ENCODE results near the gene GRM4. TPM values are rescaled to one million over a fixed set of nuclear protein-coding genes. Genes with fewer than 3 reads are reported as not detected.

The GRM4 gene
- total and polyA plus RNA-seq, 8 donors: 0.30 to 0.70 (median 0.43) TPM; not detected in 2

DNA sequence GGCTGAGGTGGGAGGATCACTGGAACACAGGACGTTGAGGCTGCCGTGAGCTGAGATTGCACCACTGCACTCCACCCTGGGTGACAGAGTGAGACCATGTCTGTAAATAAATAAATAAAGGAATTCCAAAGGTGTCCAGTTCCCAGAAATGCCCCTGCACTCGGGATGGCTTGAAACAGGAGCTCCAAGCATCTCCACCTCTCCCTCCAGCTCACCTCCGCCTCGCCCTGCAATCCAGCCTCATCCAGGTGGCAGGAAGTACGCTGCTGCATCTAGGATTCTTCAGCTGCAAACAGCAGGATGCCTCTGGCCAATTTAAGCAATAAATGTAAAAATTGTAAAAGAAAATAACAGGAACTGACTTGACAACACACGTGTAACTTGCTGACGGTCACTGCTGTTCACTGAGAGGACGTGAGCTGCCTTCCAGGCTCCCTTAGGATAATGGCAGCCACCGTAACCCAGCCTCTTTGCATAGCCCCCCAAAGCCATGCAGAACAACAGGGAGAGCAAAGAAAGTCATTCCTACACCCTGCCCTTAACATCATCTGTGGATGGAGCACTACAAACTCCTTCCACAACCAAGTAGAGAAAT lies 11.4 kb upstream of the GRM4 start:
- Histone ChIP-seq H3K9me3 (peaks cover 0 to 19% of the 10 kb centered on the region in 2 donors), H3K4me1 (peaks cover 2 to 5% of the 10 kb centered on the region in 2 donors), H3K27ac (no peak overlapping the region), H3K27me3 (peaks cover 16 to 62% of the 10 kb centered on the region in 2 donors), H3K4me3 (no peak overlapping the region), H3K36me3 (no peaks in the 10 kb centered on the region)
- TF ChIP-seq, protein P1, sequence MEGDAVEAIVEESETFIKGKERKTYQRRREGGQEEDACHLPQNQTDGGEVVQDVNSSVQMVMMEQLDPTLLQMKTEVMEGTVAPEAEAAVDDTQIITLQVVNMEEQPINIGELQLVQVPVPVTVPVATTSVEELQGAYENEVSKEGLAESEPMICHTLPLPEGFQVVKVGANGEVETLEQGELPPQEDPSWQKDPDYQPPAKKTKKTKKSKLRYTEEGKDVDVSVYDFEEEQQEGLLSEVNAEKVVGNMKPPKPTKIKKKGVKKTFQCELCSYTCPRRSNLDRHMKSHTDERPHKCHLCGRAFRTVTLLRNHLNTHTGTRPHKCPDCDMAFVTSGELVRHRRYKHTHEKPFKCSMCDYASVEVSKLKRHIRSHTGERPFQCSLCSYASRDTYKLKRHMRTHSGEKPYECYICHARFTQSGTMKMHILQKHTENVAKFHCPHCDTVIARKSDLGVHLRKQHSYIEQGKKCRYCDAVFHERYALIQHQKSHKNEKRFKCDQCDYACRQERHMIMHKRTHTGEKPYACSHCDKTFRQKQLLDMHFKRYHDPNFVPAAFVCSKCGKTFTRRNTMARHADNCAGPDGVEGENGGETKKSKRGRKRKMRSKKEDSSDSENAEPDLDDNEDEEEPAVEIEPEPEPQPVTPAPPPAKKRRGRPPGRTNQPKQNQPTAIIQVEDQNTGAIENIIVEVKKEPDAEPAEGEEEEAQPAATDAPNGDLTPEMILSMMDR (IDR thresholded peaks at IDR 0.05): no peak
- no peak for ATAC-seq
- DNase-seq: peak in 1 of 4 donors; percentile 11
- intact Hi-C loops (cut with DNase I): no loop called here

DNA sequence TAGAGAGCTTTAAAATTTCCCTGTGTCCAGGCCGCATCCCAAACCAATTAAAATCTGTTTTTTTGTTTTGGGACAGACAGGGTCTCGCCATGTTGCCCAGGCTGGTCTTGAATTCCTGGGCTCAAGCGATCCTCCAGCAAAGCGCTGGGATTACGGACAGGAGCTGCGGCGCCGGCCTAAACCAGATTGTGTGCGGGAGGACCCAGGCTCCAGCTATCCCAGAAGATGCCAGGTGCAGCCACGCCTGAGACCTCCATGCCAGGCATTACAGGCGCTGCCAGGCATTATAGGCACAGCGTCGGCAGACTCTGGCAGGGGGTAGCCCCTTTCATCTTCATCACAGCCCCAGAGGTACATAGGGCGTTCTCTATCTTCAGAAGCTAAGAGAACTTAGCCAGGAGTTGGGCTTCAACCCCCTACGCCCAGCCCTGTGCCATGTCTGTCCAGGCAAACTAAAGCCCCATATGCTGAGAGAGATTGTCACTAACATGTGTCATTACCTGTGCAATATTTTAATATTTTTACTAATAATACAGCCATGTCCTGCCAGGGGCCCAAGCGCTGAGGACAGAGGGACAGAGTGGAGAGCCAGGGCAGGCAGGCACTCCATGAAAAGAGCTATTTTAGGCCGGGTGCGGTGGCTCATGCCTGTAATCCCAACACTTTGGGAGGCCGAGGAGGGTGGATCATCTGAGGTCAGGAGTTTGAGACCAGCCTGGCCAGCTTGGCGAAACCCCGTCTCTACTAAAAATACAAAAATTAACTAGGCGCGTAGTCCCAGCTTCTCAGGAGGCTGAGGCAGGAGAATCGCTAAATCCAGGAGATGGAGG lies 9.8 kb upstream of the GRM4 start:
- no peaks in the 10 kb centered on the region for H3K36me3 ChIP-seq
- intact Hi-C loops (cut with DNase I): no loop called here
- peaks cover 23 to 71% of the 10 kb centered on the region in 2 donors for H3K27me3 ChIP-seq
- H3K27ac ChIP-seq: no peak overlapping the region
- peaks cover 0 to 19% of the 10 kb centered on the region in 2 donors for H3K9me3 ChIP-seq
- DNase-seq (peak in 1 of 4 donors; percentile 24), ATAC-seq (no peak)
- TF ChIP-seq, protein P1 (IDR thresholded peaks at IDR 0.05): no peak
- H3K4me1 ChIP-seq: peaks cover 2 to 5% of the 10 kb centered on the region in 2 donors
- no peak overlapping the region for H3K4me3 ChIP-seq

DNA sequence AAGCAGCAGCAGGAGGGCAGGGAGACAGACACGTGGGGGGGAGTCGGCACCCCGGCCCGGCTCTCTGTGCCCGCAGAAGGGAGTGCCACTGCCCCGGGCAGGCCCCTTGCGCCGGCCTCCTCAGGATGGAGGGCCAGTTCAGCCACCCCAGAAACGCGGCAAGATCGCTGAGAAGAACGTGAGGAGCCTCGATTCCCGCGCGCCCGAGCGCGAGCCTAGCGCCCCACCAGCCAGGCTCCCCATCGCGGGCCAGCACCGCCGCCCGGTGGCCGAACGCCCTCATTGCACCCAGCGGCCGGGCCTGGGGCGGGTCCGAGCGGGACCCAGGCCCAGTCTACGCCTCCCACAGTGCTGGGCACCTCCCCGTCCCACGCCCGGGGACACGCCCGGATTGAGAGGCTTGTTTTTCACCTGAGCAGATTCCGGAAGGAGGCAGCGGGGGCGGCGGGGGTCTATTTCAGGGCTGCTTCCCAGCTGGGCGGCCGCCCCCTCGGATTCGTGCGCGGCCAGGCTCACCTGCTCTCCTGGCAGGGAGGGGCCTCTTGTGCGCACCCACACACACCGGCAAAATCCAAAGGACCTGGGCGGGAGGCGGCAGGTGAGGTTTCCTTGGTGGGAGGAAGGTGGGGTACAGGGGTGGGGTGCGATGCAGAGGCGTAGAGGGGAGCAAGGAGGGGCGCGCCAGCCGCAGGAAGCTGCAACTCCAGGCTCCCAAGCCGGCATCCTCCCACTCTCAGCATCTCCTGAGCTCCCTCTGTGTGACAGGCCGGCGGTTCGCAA lies 9.0 kb upstream of the GRM4 start:
- intact Hi-C loops (cut with DNase I): loop anchor here in 1 of 2 donors (5.0 kb wide), 1 partner anchor 383 kb away; no protein-coding TSS in a partner anchor
- TF ChIP-seq, protein P1 (IDR thresholded peaks at IDR 0.05): peak; percentile 87 to 98
- ATAC-seq (peak; percentile 93), DNase-seq (peak; percentile 37 to 89 (median 64))
- Histone ChIP-seq H3K4me3 (no peak overlapping the region), H3K27me3 (peaks cover 23 to 79% of the 10 kb centered on the region in 2 donors), H3K4me1 (peaks cover 2 to 5% of the 10 kb centered on the region in 2 donors), H3K36me3 (no peaks in the 10 kb centered on the region), H3K27ac (no peak overlapping the region), H3K9me3 (peaks cover 0 to 12% of the 10 kb centered on the region in 2 donors)

DNA sequence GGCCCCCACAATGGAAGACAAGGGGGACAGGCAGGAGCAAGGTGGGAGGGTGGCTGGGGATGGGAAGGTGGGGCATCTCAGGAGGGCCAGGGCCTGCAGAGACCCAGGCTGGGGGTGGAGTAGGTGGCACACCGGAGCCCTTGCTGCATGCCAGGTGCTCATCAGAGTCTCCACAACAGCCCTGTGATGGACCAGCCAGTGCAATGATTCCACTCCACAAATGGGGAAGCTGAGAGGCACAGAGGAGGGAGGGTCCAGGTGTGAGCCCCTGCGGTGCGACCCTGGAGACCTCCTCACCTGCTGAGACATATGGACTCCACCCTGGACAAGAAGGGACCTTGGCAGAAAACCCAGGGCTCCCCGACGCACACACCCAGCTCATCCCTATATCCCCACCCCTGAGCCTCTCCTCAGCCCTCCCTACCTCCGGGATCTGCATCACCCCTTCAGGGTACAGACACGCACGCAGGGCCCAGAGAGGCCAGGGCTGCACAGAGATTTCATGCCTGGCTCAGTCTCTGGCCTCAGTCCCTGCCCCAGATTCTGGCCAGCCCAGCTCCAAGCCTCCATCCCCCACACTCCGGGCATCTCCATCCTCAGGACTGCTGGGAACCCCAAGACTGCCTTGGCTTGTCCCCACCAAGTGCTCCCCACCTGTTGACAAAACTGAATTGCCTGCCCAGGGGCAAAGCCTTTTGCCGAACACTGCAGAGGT lies 7.1 kb upstream of the GRM4 start:
- intact Hi-C loops (cut with DNase I): loop anchor here in 1 of 2 donors (5.0 kb wide), 1 partner anchor 381 kb away; no protein-coding TSS in a partner anchor
- Histone ChIP-seq H3K4me3 (no peak overlapping the region), H3K27me3 (peaks cover 23 to 90% of the 10 kb centered on the region in 2 donors), H3K27ac (no peak overlapping the region), H3K4me1 (peaks cover 2 to 5% of the 10 kb centered on the region in 2 donors), H3K9me3 (no peaks in the 10 kb centered on the region), H3K36me3 (no peaks in the 10 kb centered on the region)
- TF ChIP-seq, protein P1 (IDR thresholded peaks at IDR 0.05): no peak
- ATAC-seq (no peak), DNase-seq (peak in 1 of 4 donors; percentile 11)
